ENCODE data around the gene EPB41L5. TPM values are rescaled to one million over a fixed set of nuclear protein-coding genes. Genes with fewer than 3 reads are reported as not detected.

Gene EPB41L5
- total and polyA plus RNA-seq, 2 experiments from 2014 or later, result 31.1 to 41.7 TPM

GRCh38 chr2:120224256-120224655 is 211.4 kb downstream of the EPB41L5 start:
- H3K27ac ChIP-seq, result peak overlapping the region; percentile 96
- no peaks in the 10 kb centered on the region for H3K36me3 ChIP-seq (replicated peaks; ENCODE audit: insufficient read depth, low read depth)
- peak overlapping the region; percentile 94 for H3K4me2 ChIP-seq
- H3K9me2 ChIP-seq (replicated peaks; ENCODE audit: insufficient read depth), result no peaks in the 10 kb centered on the region
- H4K20me1 ChIP-seq (ENCODE audit: insufficient read depth, poor library complexity, severe bottlenecking), result no peaks in the 10 kb centered on the region
- no peak for TF ChIP-seq EZH2 (IDR thresholded peaks at IDR 0.05; ENCODE audit: borderline replicate concordance)
- peak overlapping the region; percentile 84 for H3K4me3 ChIP-seq
- H3K27me3 ChIP-seq, result no peaks in the 10 kb centered on the region
- peaks cover 22% of the 10 kb centered on the region for H3K79me2 ChIP-seq
- H3K9me3 ChIP-seq (ENCODE audit: low read depth), result peaks cover 4% of the 10 kb centered on the region
- H2AFZ ChIP-seq, result no peak overlapping the region
- H3K4me1 ChIP-seq (ENCODE audit: insufficient read depth), result peaks cover 15% of the 10 kb centered on the region
- WGBS (ENCODE audit: low lambda C conversion rate, missing lambda C conversion rate), result 96% methylated on average over 13 of the region's 13 CpGs
- no peak for DNase-seq (ENCODE audit: low spot score)

- no peak for DNase-seq (ENCODE audit: low spot score)
- Histone ChIP-seq H3K27me3 (no peaks in the 10 kb centered on the region), H4K20me1 (ENCODE audit: insufficient read depth, poor library complexity, severe bottlenecking) (no peaks in the 10 kb centered on the region), H3K4me2 (no peak overlapping the region), H3K9me2 (replicated peaks; ENCODE audit: insufficient read depth) (no peaks in the 10 kb centered on the region), H3K9me3 (ENCODE audit: low read depth) (peaks cover 4% of the 10 kb centered on the region), H3K36me3 (replicated peaks; ENCODE audit: insufficient read depth, low read depth) (no peaks in the 10 kb centered on the region), H3K79me2 (peaks cover 22% of the 10 kb centered on the region), H3K27ac (no peak overlapping the region), H2AFZ (no peak overlapping the region), H3K4me1 (ENCODE audit: insufficient read depth) (peaks cover 18% of the 10 kb centered on the region), H3K4me3 (no peak overlapping the region)
- 85% methylated on average over 9 of the region's 9 CpGs for WGBS (ENCODE audit: low lambda C conversion rate, missing lambda C conversion rate)
- TF ChIP-seq EZH2 (IDR thresholded peaks at IDR 0.05; ENCODE audit: borderline replicate concordance) (no peak), EZH2phosphoT487 (IDR thresholded peaks at IDR 0.05; ENCODE audit: low read depth, severe bottlenecking, unreplicated experiment) (no peak), CTCF (IDR thresholded peaks at IDR 0.05; ENCODE audit: poor library complexity) (no peak)
Measured at GRCh38 chr2:120224735-120225548, 212.1 kb downstream of the EPB41L5 start.

GRCh38 chr2:120225549-120226065 is 212.7 kb downstream of the EPB41L5 start:
- no peaks in the 10 kb centered on the region for H3K36me3 ChIP-seq (replicated peaks; ENCODE audit: insufficient read depth, low read depth)
- H3K4me2 ChIP-seq, result no peak overlapping the region
- H3K9me2 ChIP-seq (replicated peaks; ENCODE audit: insufficient read depth), result no peaks in the 10 kb centered on the region
- H3K27me3 ChIP-seq, result no peaks in the 10 kb centered on the region
- DNase-seq (ENCODE audit: low spot score), result no peak
- H3K4me3 ChIP-seq, result no peak overlapping the region
- 91% methylated on average over 9 of the region's 9 CpGs for WGBS (ENCODE audit: low lambda C conversion rate, missing lambda C conversion rate)
- peaks cover 22% of the 10 kb centered on the region for H3K79me2 ChIP-seq
- H3K27ac ChIP-seq, result no peak overlapping the region
- H4K20me1 ChIP-seq (ENCODE audit: insufficient read depth, poor library complexity, severe bottlenecking), result no peaks in the 10 kb centered on the region
- no peak for TF ChIP-seq EZH2phosphoT487 (IDR thresholded peaks at IDR 0.05; ENCODE audit: low read depth, severe bottlenecking, unreplicated experiment)
- no peak for TF ChIP-seq CTCF (IDR thresholded peaks at IDR 0.05; ENCODE audit: poor library complexity)
- TF ChIP-seq EZH2 (IDR thresholded peaks at IDR 0.05; ENCODE audit: borderline replicate concordance), result no peak
- H3K4me1 ChIP-seq (ENCODE audit: insufficient read depth), result peaks cover 22% of the 10 kb centered on the region
- H3K9me3 ChIP-seq (ENCODE audit: low read depth), result peaks cover 4% of the 10 kb centered on the region
- H2AFZ ChIP-seq, result no peak overlapping the region

- TF ChIP-seq CTCF (IDR thresholded peaks at IDR 0.05; ENCODE audit: poor library complexity) (no peak), EZH2phosphoT487 (IDR thresholded peaks at IDR 0.05; ENCODE audit: low read depth, severe bottlenecking, unreplicated experiment) (no peak)
- no peaks in the 10 kb centered on the region for H4K20me1 ChIP-seq (ENCODE audit: insufficient read depth, poor library complexity, severe bottlenecking)
- H3K4me1 ChIP-seq (ENCODE audit: insufficient read depth), result peaks cover 28% of the 10 kb centered on the region
- H2AFZ ChIP-seq, result no peak overlapping the region
- H3K4me3 ChIP-seq, result no peak overlapping the region
- H3K9me2 ChIP-seq (replicated peaks; ENCODE audit: insufficient read depth), result no peaks in the 10 kb centered on the region
- no peaks in the 10 kb centered on the region for H3K27me3 ChIP-seq
- H3K79me2 ChIP-seq, result peaks cover 16% of the 10 kb centered on the region
- H3K4me2 ChIP-seq, result no peak overlapping the region
- no peaks in the 10 kb centered on the region for H3K36me3 ChIP-seq (replicated peaks; ENCODE audit: insufficient read depth, low read depth)
- peaks cover 4% of the 10 kb centered on the region for H3K9me3 ChIP-seq (ENCODE audit: low read depth)
- no peak for DNase-seq (ENCODE audit: low spot score)
- WGBS (ENCODE audit: low lambda C conversion rate, missing lambda C conversion rate), result 93% methylated on average over 9 of the region's 9 CpGs
- H3K27ac ChIP-seq, result no peak overlapping the region
Measured at GRCh38 chr2:120226316-120226715, 213.4 kb downstream of the EPB41L5 start.

Data from hepatocyte (in vitro differentiated cells).